G401.6 (cell line): Measurements from ENCODE around the gene TMEM273.

Experiments used
- FAIRE-seq: peaks from 2 replicates; lab custom pipeline; 2012; peaks lifted over from hg19 to GRCh38; lab: Jason Lieb, UNC

TMEM273 gene

GRCh38 chr10:49187950-49188761 lies at the start of gene TMEM273:
TMEM273 (minus strand) TSS chr10:49188391; CDS start chr10:49188336, 55 bp downstream.
- no peak for FAIRE-seq

- FAIRE-seq = no peak
Measured at GRCh38 chr10:49237985-49238384, 49.8 kb upstream of the TMEM273 start.

DNA sequence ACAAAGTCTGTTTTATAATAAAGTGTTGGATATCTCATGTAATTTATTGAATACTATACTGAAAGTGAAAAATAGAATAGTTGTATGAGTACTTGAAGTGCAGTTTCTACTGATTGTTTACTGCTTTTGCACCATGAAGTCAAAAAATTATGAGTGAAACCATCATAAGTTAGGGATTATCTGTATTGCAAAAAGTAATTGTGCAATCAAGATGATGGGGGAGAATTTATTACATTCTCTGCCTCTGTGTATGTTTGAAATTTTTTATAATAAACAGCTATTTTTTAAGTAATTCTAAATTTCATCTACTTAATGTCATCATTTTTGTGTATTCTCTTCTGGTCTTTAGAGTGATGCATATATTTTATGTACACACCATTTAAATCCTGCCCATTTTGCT lies 47.2 kb upstream of the TMEM273 start:
- no peak for FAIRE-seq

DNA sequence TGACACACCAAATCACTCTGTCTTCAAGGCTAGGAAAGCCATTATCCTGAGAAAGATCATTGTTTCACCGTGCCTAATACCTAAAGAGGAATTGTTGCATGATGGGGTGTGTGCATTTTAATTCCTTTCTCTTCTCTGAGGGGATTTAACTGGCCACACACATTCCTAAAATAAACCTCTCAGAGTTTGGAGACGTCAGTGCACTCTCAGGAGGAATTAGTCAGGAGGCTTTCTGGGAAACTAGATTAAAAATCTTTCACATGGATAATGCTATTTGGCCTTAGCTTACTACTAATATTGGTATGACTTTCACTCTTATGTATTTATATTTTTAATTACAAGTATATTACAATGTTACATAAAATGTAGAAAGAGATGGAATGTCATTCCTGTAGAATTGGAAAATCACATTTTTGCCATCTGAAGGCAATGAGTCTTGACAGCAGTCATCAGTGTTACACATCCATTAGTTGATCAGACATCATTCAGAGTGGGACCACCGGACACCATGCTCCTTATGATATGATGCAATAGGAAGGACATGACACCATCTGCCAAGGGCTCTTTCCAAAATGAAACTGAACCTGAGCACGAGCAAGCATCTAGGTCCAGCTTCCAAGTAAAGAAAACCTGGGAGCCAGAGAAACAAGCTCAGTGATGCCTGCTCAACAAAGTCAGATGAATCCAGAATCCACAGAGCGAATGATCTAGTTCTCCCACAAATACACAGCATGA lies 43.1 kb upstream of the TMEM273 start:
- FAIRE-seq = no peak

- FAIRE-seq = no peak
Measured at GRCh38 chr10:49230004-49230403, 41.8 kb upstream of the TMEM273 start.

DNA sequence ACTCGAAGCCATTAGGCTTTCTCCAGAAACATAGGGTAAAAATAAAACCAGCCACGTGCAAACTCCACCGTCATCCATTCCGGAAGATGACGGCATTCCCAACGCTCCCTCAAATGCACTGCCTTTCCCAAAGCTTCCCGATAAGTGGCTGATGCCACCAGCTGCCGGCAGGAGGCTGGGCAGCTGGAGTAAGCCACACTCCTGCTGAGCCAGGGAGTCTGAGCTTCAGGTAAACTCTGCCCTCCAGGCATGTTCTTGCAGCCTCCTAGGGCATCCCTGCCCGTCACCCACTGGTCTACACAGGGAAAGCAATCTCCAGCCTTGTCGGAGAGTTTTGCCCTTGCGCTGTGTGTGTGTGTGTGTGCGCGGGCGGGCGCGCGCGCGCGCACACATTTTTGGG lies 40.5 kb upstream of the TMEM273 start:
- FAIRE-seq = no peak

- no peak for FAIRE-seq
Measured at GRCh38 chr10:49227406-49227805, 39.2 kb upstream of the TMEM273 start.

DNA sequence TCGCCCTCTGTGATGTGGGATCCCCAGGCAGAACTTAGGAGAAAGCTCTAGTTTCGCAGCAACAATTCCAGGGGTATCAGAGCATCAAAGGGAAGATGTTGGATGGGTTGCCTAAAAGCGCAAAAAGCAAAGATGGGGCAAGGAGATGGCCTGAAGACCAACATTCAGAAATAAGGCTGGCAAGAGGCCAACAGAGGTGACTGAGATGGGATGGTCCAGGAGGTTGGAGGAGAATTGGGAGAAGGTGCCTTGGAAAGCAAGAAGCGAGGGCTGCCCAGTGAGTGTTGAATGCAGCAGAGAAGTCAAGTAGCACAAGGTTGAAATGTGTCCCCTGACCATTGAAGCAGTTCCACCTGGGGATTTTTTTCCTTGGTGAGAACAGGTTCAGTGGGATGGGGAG lies 38.4 kb upstream of the TMEM273 start:
- no peak for FAIRE-seq

- no peak for FAIRE-seq
Measured at GRCh38 chr10:49225218-49225876, 37.2 kb upstream of the TMEM273 start.

- no peak for FAIRE-seq
Measured at GRCh38 chr10:49223205-49223604, 35.0 kb upstream of the TMEM273 start.

- FAIRE-seq = no peak
Measured at GRCh38 chr10:49222170-49222569, 34.0 kb upstream of the TMEM273 start.

- no peak for FAIRE-seq
Measured at GRCh38 chr10:49220679-49221078, 32.5 kb upstream of the TMEM273 start.

DNA sequence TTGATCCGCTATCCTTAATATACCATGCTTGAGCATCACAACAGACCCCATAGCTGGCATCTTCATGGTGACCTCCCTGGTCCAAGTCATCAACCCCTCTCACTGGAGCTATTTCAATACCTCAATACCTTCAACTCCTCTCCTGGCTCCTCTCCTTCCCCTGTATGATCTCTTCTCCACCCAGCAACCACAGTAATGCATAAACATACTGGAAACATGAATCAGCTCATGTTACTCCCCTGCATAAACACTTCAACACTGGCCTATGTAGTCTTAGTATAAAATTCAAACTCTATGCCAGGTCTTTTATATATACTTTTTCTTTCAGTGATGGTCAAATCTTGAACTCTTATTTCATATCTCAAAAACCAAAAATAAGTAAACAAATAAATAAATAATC lies 31.8 kb upstream of the TMEM273 start:
- FAIRE-seq = no peak

GRCh38 chr10:49219248-49219647 lies 31.1 kb upstream of the TMEM273 start:
- FAIRE-seq = no peak

- FAIRE-seq = no peak
Measured at GRCh38 chr10:49218480-49218879, 30.3 kb upstream of the TMEM273 start.

DNA sequence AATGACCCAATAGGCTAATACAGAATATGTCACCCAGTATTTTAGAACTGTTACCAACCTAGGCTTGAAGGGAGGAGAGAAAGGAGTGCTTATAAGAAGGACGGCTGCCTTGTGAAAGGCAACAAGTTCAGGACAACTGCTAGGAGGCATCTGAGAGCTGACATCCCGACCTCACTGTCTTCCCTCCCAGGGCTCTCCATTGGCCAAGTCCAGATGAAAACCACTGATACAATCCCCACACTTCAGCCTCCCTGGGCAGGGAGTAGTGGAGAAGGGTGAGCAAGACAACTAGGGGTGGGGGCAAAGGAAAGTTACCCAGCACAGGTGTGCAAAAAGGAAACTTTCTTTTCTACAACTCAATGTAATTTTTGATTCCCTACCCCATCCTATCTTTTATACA lies 29.5 kb upstream of the TMEM273 start:
- no peak for FAIRE-seq

- FAIRE-seq = no peak
Measured at GRCh38 chr10:49213211-49213610, 25.0 kb upstream of the TMEM273 start.

GRCh38 chr10:49212783-49213182 lies 24.6 kb upstream of the TMEM273 start:
- no peak for FAIRE-seq

GRCh38 chr10:49212076-49212475 lies 23.9 kb upstream of the TMEM273 start:
- no peak for FAIRE-seq

GRCh38 chr10:49208996-49209395 lies 20.8 kb upstream of the TMEM273 start:
- FAIRE-seq = no peak

DNA sequence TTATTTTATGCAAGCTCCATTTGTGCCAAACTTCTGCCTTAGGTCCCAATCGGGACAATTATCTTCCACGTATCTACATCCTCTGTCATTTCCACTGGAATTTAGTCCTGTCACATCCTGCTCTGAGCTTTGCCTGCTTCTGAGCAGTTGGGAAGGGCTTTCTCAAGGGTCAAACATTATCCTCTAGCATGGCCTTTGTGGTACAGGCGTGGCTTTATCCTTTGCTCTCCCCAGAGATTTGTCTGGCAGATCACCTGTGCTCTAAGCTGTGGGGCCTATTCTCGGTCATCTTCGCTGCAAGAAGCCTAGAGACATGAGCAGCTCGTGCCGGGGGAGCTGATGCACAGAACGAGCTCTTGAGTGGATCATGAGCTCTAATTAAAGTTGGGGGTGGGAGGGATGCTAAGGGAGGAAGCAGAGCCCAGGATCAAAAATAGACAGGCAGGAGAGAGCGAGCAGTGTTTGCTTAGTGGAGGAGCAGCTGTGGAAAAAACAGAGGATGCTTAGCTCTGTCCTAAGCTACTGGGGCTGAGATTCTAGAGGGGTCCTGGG lies 19.8 kb upstream of the TMEM273 start:
- no peak for FAIRE-seq

GRCh38 chr10:49207113-49207512 lies 18.9 kb upstream of the TMEM273 start:
- no peak for FAIRE-seq

- no peak for FAIRE-seq
Measured at GRCh38 chr10:49205206-49205605, 17.0 kb upstream of the TMEM273 start.
